ENCODE measurements around the gene RRAS2. TPM values are rescaled to one million over a fixed set of nuclear protein-coding genes. Genes with fewer than 3 reads are reported as not detected.

The RRAS2 gene
- total RNA-seq, 4 donors from 2014 or later, result 26.4 to 36.7 (median 31.8) TPM

DNA sequence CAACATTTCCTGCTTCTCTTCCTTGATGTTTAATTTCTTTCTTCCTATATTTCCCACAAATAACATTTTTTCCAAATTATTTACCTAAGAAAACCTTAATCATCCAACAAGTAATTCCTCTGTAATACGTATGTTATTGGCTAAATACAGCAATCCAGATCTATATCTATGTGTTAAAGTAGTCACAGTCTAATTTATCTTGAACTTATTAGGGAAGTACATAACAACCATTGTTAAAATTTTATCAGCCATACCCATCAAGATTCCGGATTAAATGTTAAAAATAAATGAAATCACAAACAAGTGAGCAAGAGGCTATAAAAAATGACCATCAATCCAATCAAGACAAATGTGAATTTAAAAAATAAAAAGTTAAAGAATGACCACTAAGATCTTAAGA, 36.5 kb downstream of the RRAS2 start:
- WGBS, 2 donors, result 69 to 71% methylated on average over 2 of the region's 2 CpGs
- intact Hi-C loops (cut with DNase I; ENCODE audit: low total_unique reads), result no loop called here
- no peak overlapping the region for H3K4me3 ChIP-seq (ENCODE audit: low read depth, poor library complexity, severe bottlenecking)

DNA sequence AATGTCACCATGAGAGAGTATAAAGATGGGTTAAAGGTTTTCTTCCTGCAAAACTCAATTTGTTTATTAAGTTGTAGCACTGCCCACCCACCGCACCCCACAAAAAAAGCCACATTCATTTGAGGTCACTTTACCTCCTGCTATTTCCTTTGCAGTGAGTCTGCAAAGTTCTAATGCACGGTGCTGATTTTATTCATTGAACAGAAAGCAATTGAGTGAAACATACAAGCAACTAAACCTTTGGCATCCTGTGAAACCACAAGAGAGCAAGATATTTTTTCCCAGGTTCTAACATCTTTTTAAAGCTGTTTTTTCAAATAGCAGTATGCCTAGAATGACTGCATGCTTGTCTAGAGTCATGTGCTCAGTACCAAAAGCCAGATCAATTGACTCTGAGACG, 39.0 kb downstream of the RRAS2 start:
- no peak for TF ChIP-seq POLR2A (IDR thresholded peaks at IDR 0.05)
- TF ChIP-seq, protein P1, sequence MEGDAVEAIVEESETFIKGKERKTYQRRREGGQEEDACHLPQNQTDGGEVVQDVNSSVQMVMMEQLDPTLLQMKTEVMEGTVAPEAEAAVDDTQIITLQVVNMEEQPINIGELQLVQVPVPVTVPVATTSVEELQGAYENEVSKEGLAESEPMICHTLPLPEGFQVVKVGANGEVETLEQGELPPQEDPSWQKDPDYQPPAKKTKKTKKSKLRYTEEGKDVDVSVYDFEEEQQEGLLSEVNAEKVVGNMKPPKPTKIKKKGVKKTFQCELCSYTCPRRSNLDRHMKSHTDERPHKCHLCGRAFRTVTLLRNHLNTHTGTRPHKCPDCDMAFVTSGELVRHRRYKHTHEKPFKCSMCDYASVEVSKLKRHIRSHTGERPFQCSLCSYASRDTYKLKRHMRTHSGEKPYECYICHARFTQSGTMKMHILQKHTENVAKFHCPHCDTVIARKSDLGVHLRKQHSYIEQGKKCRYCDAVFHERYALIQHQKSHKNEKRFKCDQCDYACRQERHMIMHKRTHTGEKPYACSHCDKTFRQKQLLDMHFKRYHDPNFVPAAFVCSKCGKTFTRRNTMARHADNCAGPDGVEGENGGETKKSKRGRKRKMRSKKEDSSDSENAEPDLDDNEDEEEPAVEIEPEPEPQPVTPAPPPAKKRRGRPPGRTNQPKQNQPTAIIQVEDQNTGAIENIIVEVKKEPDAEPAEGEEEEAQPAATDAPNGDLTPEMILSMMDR (IDR thresholded peaks at IDR 0.05), result no peak
- H3K4me3 ChIP-seq (ENCODE audit: low read depth, poor library complexity, severe bottlenecking), result no peak overlapping the region
- intact Hi-C loops (cut with DNase I; ENCODE audit: low total_unique reads), result no loop called here
- no peak for DNase-seq (ENCODE audit: low spot score in 2 of 2)
- WGBS, 2 donors, result 55 to 66% methylated on average over 3 of the region's 3 CpGs

More for the DNA sequence above, 36.5 kb downstream of the RRAS2 start:
- DNase-seq (ENCODE audit: low spot score in 2 of 2), result no peak
- TF ChIP-seq POLR2A (IDR thresholded peaks at IDR 0.05), result no peak
- TF ChIP-seq, protein P1 (IDR thresholded peaks at IDR 0.05), result no peak

DNA sequence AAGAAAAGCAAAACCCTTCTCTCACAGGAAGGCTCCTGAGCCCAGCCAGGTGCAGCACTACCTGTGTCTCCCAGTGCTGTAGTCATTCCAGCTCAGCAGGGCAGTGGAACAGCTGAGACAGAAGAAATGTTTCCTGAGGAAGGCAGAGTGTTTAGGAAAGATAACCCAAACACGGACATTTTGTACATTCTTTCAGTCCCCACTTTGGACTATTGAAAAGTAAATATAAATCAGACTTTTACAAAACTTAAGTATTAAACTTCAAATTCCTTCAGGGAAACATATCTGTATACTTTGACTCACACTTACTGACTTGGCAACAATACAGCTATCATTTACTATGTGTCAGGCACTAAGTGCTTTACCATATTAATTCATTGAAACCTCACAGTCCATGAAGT, 40.4 kb downstream of the RRAS2 start:
- TF ChIP-seq, protein P1 (IDR thresholded peaks at IDR 0.05), result no peak
- no peak for TF ChIP-seq POLR2A (IDR thresholded peaks at IDR 0.05)
- H3K4me3 ChIP-seq (ENCODE audit: low read depth, poor library complexity, severe bottlenecking), result no peak overlapping the region
- 80 to 86% methylated on average over 1 of the region's 1 CpG for WGBS, 2 donors
- no peak for DNase-seq (ENCODE audit: low spot score in 2 of 2)
- intact Hi-C loops (cut with DNase I; ENCODE audit: low total_unique reads), result no loop called here

DNA sequence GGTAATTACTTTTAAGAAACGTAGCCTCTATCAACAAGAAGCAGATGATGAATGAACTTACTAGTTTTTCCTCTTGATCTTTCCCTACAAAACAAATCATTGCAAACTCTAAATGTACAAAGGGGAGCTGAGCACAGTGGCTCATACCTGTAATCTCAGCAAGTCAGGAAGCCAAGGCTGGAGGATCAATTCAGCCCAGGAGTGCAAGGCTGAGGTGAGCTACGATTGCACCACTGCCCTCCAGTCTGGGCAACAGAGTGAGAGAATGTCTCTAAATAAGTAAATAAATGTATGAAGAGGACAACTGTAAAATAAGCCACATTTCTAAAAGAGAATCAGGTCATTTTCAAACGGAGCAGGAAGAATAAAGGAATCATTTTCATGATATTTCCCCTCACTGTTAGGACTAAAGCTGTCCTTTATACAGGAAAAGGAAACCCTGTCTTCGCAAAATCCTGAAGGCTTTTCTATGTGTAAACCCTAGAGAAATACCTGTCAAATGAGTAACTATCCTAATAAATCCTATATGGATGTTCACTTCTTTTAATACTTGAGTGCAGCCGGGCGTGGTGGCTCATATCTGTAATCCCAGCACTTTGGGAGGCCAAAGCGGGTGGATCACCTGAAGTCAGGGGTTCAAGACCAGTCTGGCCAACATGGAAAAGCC, 41.2 kb downstream of the RRAS2 start:
- 91 to 92% methylated on average over 7 of the region's 7 CpGs for WGBS, 2 donors

DNA sequence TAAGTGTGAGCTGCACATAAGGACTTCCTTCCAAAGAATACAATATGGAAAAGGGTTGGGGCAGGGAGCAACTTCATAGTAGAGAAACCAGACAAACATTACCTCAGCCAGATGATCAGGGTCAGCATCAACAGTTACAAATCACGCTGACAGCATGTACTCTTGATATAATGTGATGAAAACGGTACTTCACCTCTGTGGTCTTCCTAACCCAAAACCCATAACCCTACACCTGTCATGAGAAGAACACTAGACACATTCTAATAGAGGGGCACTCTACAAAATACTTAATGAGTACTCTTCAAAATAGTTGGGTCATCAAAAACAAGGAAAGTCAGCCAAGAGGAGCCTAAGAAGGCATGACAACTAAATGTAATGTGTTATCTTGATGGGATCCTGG, 43.9 kb downstream of the RRAS2 start:
- WGBS, 2 donors, result 91 to 94% methylated on average over 2 of the region's 2 CpGs
- intact Hi-C loops (cut with DNase I; ENCODE audit: low total_unique reads), result no loop called here
- TF ChIP-seq POLR2A (IDR thresholded peaks at IDR 0.05), result no peak
- TF ChIP-seq, protein P1 (IDR thresholded peaks at IDR 0.05), result no peak
- H3K4me3 ChIP-seq (ENCODE audit: low read depth, poor library complexity, severe bottlenecking), result no peak overlapping the region
- DNase-seq (ENCODE audit: low spot score in 2 of 2), result no peak

More for the DNA sequence above, 41.2 kb downstream of the RRAS2 start:
- intact Hi-C loops (cut with DNase I; ENCODE audit: low total_unique reads), result no loop called here
- DNase-seq (ENCODE audit: low spot score in 2 of 2), result no peak
- TF ChIP-seq POLR2A (IDR thresholded peaks at IDR 0.05), result no peak
- TF ChIP-seq, protein P1 (IDR thresholded peaks at IDR 0.05), result no peak
- no peak overlapping the region for H3K4me3 ChIP-seq (ENCODE audit: low read depth, poor library complexity, severe bottlenecking)

DNA sequence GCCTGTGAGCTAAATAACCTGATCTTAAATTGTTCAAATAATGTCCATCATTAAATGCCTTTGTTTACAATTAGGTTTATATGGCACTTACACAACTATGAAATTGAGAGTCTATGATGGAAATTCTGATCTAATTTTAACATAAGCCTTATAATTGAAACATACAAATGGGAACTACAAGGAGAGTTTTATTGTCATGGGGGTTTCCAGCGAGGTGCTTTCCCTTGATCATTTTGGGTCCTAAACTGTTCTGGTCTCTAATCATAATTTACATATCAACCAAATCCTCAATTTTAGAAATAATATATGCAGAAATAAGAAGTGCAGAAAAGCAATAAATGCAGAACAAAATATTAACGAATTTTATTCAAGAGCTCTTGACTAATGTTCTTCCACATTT, 44.9 kb downstream of the RRAS2 start:
- H3K4me3 ChIP-seq (ENCODE audit: low read depth, poor library complexity, severe bottlenecking), result no peak overlapping the region
- TF ChIP-seq, protein P1 (IDR thresholded peaks at IDR 0.05), result no peak
- no peak for TF ChIP-seq POLR2A (IDR thresholded peaks at IDR 0.05)
- DNase-seq (ENCODE audit: low spot score in 2 of 2), result no peak
- WGBS, 2 donors, result 86 to 87% methylated on average over 2 of the region's 2 CpGs
- intact Hi-C loops (cut with DNase I; ENCODE audit: low total_unique reads), result no loop called here
